ENCODE data around the gene TMEM132D.

The TMEM132D gene

DNA sequence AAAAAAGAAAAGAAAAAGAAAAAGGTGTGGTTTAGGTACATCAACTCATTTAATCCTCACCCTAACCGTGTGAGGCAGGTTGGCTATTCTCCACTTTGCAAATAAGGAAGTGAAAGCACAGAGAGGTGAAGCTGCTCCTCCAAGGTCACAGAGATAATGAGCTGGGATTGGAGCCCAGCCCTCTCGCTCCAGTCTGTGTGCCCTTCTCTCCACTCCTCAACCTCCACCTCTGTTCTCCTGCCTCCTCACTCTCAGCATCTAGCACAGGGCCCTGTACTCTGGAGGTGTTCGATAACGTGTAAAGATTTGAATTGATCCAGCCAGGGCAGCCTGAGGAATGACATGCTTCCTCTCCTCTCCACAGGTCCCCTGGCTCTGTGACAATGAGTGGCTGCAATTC is 502.3 kb downstream of the TMEM132D start:
- DNase-seq = no peak

DNA sequence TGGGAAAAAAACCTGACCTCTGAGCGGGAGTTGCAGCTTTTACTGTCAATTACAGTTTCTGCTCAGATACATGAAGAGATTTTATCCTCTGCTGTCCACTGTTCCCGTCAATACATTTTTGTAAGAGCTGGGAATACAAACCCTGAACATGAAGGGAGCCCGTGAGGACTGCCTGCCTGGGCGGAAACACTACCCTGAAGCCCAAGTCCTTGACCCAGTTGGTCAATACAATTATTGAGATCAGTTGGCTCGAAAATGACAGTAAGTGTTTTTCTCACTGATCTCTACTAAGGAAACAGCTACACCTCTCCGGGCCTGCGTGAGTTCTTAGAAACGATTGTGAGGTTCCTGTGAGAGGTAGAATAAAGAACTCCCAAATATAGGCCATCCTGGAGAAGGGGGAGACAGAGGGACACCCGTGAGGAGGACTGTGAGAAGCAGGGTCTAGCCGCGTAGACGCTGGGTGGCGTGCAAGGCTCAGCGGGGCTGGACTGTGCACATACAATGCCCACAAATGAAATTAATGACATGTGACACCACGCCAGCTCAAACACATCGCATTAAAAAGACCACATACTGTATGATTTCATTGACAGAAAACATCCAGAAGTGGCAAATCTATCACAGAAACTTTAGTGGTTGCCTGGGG is 509.5 kb downstream of the TMEM132D start:
- no peak for DNase-seq

DNA sequence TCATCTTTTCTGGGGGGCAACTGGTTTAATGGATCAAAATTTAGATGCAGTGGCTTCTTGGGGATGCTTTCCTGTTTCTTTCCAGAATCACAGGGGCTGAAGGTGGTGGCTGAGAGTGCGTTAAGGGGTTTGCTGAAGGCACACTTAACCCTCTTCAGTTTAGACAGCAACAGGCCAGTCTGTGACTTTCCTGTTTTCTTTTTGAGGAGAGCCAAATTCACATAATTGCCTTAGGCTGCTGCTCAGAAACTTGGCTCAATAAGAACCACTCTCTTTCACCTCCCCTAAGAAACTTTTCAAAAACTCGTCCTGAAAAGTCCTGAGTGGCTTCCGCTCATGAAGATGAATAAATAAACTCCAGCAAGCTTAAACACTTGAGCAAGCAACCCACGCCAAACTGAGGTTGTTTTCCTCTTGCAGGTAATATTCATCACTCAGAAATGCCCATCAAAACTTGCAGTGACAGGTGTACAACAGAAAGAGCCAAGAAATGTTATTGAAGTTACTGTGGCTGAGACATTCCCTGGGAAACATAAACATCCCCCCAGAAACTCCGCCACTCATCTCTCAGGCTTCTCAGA is 510.4 kb downstream of the TMEM132D start:
- no peak for DNase-seq

DNA sequence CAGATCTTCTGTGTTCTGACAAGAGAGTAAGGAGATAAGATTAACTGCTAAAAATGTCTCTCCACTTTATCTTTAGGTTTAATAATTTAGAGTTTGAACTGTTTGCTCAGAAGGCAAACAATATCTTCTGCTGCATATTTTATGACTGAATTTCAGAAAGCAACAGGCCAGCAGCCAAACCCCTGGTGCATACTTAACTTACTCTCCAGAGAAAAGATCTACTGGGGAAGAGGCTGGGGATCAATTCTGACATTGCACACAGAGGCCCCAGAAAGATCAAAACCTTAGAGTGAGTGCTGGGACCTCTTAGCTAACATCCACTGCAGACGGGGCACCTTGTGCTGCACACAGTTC is 518.2 kb downstream of the TMEM132D start:
- DNase-seq = no peak

DNA sequence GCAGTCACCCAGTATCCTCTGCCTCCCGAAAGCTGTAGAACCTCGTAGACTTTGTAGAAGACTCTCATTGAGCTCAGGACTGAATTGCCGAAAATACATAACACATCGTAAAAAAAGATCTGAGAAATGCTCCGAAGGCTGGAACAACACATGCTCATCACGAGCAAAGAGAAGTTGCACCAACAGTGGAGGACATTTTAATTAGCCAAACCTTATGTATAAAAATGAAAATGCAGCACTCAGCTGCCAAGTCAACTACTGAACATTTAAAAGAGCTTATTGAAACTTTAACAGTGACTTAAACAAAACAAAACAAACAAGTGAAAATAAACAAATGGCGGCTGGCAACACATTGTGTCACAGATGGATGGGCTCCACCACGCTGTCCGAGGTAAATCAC is 519.9 kb downstream of the TMEM132D start:
- no peak for DNase-seq

DNA sequence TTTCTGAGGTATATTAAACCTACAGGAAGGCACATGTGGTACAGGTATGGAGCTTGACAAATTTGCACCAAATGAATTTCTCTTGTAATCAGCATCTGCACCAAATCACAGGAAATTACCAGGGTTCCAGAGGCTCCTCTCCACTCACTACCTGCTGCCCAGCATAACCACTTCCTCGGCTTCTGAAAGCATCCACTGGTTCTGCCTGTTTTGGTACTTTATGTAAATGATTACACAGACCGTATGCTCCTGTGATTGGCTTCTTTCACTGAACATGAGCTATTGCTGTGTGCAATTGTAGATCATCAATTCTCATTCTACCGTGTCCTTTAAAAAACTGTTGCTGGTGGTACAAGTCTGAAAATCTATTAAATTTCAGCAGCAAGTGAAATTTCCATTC is 522.1 kb downstream of the TMEM132D start:
- DNase-seq = no peak

DNA sequence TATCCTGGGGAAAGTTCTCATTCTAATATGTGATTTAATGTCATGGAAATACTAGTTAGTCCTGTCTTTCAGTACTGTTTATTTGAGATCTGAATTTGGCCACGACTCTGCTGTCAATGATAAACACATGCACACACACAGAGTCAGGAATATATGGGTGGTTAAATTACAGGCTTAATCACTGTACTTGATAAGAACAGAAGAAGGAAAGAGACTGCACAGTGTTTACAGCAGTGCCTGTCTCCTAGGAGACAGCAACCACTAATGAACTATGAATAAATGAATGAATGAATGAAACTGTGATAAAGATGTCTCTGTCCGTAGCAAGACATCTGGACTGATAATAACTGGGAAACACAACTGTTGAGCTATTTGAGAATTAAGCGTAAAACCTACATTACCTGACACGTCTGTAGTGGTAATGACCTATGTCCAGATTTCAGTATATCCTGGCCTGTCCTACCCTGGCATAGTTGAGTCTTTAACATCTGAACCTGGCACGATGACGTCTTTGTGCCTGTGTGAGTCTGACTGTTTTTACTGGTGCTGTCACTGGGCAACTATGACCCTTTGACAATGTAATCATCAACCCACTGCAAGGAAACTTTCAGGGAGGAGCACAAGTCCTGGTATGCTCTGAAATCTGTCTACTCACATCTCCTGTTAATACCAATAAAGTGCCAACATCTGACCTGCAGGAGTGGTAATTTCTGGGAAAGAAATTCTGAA is 524.6 kb downstream of the TMEM132D start:
- DNase-seq = no peak

DNA sequence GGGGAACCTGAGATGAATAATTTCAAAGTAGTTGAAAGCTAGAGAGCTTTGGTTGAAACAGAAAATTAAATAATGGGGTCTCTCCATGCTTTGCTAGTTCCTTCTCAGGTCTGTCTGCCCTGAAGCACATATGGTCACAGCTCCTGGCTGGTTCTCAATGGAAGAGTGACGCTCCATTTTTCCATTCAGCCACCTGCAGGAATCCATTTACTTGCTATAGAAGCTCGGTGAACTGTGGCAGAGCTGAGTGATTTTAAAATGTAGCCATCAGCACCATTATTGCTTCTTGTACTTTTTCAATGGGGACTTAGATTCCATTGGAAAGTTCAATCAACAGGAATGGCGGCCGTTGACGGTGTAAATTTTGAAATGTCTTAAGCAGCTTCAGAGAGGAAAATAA is 525.3 kb downstream of the TMEM132D start:
- no peak for DNase-seq

DNA sequence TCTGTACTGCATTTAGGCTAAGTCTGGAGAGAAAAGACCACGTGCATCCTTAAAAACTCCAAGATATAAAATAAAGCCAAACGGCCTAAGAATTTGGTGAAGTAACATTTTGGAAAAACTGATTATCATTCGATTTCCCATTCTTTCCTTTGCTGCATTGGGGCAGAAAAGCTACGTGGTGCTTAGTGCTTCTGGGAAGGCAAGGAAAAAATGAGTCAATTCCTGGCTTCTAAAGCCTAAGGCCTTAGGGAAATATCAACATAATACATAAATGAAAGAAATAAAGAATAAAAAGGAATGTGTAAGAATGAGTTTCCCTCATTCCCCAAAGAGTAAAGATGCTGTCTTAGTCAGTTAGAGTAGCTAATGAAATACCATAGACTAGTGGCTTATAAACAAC is 530.1 kb downstream of the TMEM132D start:
- no peak for DNase-seq

DNA sequence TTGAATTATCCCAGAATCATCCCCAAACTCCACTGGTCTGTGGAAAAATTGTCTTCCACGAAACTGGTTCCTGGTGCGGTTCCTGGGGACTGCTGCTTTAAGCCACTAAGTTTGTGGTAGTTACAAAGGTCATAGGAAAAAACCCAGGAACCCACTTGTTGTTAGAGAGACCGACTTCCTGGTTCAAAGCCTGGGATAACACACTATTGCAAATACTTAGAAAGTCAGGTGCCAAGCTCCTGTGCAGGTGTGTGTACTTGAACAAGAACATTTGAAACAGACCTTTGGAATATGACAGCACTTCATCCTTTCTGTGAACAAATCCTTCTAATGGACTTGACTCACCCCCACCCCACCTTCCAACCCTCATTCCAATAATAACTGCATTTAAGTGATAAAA is 530.9 kb downstream of the TMEM132D start:
- no peak for DNase-seq

DNA sequence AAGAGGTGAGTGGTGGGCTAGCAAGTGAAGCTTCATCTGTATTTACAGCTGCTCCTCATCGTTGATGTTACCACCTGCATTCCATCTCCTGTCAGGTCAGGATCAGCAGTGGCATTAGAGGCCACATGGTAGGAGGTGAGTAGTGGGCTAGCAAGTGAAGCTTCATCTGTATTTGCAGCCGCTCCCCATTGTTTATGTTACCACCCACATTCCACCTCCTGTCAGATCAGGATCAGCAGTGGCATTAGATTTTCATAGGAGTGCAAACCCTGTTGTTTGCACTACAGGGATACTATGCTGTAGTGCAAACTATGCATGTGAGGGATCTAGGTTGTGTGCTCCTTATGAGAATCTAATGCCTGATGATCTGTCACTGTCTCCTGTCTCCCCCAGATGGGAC is 531.5 kb downstream of the TMEM132D start:
- DNase-seq = no peak

DNA sequence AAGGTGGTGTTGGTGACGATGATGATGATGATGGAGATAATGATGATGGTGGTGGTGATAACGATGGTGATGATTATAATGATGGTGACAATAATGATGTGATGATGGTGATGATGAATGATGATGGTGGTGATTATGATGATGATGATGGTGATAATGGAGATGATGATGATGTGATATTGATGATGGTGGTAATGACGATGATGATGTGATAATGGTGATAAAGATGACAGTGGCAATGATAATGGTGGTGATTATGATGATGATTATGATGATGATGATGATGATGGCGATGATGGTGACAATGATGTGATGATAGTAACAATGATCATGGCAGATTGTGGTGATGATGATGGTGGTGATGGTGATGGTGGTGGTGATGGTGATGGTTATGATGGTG is 532.6 kb downstream of the TMEM132D start:
- DNase-seq = no peak

DNA sequence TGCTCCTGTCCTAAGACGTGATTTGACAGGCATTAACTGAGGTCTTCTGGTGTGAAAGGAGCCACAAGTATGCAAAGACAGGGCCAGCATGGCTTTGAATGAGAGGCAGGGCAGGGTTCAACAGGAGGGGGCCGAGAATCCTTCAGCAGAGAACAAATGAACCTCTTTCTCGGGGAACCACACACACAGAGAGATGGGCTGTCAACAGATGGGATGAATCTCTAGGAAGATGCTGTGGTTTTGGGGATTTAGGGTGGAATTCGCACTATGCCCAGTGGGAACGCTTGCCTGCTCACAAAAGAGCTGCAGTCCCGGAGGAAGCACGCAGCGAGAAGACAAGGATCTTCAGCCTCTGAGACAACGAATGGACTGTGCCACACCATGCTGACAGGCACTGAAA is 537.2 kb downstream of the TMEM132D start:
- DNase-seq = no peak

DNA sequence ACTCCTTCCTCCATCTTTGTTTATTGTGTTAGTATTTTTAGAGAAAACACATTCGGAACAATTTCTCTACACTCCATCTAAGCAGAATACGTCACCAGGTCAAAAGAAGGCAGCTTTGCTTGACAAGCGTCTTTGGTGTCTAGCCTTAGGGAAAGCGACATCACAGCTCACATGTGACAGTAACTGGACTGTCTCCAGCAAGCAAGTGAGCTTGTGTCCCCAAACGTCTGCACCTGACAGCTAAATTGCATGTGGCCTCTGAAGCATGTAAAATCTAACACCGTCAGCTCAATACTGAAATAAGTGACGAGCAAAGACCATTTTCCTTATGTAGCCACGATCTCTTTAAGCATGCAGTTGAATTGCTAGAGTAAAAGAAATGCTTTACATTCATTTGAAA is 540.8 kb downstream of the TMEM132D start:
- DNase-seq = no peak

DNA sequence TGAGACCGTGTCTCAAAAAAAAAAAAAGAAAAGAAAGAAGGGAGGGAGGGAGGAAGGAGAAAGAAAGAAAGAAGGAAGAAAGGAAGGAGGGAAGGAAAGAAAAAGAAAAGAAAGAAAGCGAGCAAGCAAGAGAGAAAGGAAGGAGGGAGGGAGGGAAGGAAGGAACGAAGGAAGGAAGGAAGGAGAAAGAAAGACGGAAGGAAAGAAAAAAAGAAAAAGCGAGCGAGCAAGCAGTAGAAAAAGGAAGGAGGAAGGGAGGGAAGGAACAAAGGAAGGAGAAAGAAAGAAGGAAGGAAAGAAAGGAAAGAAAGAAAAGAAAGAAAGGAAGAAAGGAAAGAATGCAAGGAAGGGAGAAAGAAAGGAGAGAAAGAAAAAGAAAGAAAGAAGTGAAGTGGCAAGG is 546.6 kb downstream of the TMEM132D start:
- DNase-seq = no peak

DNA sequence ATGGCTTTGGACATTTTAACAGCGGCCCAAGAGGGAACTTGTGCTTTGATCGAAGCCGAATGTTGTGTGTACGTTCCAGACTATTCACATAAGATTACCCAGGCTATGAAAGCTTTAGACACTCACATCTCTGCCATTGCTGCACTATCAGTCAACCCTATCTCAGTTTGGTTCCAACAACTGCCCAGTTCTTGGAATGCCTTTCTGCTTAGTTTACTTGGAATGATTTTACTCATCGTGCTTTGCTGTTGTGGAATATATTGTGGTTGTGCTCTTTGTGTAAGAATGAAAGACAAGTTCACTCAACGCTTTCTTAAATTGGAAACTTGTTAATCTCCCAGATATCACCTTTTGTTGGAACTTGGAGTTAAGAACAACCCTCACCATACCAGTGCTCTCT is 552.3 kb downstream of the TMEM132D start:
- DNase-seq = no peak

DNA sequence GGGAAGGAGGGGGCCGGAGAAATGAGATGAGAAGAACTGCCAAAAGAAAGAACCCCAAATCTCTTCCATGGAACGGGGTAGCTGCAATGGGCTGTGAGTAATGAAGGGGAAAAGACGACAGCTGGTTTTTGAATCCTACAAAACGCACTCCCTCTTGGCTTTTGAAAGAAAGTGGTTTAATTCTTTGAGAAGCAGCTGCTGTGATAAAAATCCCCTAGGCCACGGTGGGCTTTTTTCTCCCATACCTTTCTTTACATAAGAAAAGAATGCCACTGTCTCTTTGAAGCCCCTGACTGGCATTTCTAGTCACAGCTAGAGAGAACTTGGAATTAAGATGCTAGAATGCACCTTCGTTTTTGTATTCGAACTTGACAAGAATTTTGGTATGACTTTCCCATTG is 564.5 kb downstream of the TMEM132D start:
- DNase-seq = no peak

DNA sequence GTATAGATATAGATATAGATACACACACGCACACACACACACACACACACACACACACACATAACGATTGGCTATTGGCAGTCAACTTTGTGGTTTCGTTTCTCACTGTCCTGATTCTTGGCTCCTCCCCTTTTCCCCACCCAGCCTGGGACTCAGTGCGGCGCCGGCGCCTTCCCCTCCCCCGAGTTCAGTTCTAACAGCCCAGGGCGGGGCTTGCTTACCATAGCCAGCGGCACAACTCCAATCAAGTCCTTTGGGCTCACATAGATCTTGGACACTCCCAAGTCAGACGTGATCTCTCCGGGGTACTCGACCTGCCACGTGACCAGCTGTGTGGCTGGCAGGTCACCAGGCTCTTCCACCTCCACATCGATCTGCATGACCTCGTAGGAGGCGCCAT is 566.4 kb downstream of the TMEM132D start:
- no peak for DNase-seq

DNA sequence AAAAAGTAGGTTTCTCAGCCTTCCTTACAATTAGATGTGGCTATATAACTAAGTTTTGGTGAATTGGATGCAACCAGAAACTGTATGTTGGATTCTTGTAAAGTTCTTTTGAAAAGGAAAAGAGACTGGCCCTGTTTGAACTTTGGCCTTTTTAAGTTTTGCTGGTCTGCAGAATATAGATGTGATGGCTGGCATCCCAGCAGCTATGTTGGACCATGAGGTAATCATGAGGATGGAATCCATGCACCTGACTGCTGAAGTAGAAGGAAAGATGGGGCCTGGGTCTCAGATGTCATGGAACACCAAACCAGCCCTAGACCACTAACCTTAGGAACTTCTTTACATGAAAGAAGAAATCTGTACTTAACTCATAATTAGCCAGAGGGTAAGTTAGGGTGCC is 568.1 kb downstream of the TMEM132D start:
- no peak for DNase-seq

DNA sequence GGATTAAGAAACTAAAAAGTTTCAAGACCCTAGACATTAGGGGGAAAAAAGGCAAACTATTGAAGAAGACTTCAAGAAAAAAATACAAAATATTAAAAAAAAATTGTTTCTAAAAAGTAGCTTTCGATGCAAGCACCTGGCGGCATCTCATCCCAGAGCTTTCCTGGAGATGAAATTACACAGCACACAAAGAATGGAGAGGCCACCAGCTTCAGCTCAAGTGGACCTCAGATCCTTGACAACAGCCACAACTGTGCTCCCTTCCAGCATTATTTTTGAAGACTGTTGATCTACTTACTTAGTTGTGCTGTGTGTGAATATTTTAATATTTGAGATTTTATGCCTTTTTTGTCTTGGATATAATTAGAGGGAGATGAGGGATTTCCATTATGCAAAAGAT is 571.5 kb downstream of the TMEM132D start:
- DNase-seq = no peak

DNA sequence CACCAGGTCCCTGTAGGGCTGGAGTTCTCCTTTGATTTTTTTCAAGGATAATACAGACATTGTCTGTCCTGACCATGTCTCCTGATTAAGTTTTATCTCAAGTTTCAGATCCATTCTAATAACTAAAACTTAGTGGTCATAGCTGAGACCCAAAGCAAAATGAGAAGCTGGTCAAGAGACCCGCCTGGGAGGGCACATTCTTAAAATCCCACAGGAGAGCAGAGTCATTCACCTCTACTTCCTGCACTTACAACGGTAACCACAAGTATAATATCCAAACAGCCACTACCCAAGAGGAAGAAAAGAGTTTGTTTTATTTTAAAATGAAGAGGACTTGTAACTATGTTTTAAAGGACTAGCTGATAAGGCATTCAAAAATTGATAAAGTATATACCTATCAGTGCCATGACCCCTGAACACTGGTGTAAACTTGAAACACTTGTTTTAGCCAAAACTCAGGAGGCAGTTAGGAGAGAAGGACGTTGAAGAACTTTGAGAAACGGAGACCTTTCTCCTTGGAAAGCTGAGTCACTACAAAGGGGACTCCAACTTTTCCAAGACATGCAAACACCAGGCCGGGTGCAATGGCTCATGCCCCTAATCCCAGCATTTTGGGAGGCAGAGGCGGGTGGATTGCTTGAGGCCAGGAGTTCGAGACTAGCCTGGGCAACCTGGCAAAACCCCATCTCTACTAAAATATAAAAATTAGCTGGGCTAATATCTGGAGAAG is 572.3 kb downstream of the TMEM132D start:
- DNase-seq = no peak

DNA sequence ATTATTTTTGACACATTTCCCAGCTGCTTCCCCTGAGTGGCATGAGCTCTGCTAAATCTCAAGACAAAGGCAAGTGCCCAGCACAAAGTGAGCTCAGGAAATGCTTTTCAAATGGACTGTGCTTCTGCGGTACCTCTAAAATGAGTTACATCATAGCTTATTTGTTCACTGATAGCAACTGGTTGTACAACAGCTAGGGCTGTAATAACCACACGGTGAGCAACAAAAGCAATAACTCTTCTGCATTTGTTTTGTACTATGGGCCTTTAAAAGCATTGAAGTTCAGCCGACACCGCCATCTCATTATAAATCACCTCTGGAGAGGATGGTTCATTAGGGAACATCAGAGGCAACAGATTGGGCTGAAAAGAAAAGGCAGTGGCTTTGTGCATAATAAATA is 575.6 kb downstream of the TMEM132D start:
- no peak for DNase-seq

DNA sequence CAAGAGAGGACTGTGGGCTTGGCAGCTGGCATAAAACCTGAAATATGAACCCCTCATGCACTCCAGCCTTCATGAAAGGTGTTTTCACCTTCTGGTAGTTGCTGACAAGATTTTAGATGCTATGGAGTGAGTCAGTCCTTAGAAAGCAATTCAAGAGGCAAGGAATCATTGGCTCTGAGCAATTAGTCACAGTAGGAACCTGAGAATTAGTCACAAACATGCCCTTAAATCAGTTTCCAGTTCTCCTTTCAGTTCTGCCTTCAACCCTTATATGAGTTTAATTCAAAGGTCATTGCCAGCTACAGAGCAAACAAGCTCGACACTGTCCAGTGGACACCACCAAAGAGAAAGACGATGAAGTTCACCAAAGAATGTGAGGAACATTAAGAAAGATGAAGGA is 578.3 kb downstream of the TMEM132D start:
- DNase-seq = no peak

DNA sequence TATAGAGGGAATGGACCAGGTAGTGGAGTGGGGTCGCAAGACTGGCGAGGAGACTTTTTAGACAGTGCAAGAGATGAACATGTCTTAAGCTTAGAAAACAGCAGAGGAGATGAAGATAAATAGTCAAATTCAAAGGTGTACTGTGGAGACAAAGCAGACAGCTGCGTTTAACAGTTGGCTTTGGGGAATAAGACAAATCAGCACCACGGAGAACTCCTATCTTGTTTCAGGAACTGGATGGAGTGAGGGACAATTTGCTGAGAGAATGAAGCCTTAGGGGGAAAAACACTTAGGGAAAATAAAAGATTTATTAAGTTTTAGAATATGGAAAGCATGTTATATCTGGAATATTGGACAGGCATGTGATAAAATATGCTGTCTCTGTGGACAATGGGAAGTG is 591.8 kb downstream of the TMEM132D start:
- no peak for DNase-seq
